ENCODE data around the gene COL6A2. TPM values are rescaled to one million over a fixed set of nuclear protein-coding genes. Genes with fewer than 3 reads are reported as not detected.
A peak's percentile ranks its signal among the peaks of the same experiment; 100 is the strongest.

COL6A2 gene
- total RNA-seq, 1 donor from 2014 or later, result 735 TPM

DNA sequence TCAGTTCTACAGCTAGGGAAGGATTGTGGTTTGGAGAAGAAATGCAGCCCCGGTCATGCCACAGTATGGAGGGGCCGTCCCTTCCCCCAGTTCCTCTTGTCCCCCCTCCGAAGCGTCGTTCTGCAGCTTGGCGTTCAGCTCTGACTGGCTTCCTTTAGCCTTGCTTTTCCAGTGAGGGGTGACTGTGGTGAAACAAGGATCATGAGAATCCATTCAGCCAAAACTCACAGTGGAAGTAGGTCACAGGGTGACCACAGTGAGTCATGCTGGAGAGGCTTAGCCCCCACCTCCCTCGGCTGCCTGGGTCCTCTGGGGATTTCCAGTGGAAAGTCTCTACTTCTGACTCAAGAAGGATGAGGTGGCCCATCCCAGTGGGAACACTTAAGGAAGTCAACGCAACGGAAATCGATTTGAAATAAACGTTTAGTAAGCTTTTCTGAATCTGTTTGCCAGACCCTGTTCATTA lies 37.3 kb upstream of the COL6A2 start:
- peak; percentile 89 for DNase-seq (ENCODE audit: low spot score)

DNA sequence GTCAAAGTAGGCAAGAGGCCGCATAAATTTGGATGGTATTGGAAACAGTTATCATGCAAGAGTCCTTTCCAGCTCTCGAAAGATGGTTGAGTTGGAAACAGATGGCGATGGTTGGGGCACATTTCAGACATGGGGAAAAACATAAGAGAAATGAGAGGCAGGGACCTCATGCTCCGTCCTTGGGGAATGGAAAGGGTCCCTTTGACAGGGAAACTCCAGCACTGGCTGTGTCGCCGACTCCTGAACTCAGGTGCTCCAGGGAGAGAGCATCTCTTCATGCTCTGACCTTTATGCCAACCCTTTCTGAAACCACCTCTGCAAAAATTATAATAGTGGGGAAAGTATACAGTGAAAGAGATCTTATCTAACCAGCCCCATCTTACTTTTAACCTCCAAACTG lies 36.8 kb upstream of the COL6A2 start:
- peak; percentile 24 for DNase-seq (ENCODE audit: low spot score)

DNA sequence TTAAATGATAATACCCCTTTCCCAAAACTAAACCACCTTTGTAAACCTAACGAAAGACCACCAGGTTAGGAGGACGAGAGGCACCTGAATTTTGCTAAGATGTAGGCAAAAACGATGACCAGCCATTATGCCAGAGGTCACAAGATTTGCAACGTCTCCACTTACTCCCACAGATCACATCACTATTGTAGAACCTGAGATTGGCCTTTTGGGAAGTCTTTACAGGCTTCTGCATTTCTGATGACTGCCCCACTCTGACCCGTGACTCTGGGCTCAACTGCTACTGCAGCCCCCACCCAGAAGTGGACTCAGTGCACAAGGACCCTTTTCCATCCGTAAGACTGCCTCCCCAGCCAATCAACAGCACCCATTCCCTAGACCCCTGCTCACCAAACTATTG lies 36.4 kb upstream of the COL6A2 start:
- peak; percentile 41 for DNase-seq (ENCODE audit: low spot score)

DNA sequence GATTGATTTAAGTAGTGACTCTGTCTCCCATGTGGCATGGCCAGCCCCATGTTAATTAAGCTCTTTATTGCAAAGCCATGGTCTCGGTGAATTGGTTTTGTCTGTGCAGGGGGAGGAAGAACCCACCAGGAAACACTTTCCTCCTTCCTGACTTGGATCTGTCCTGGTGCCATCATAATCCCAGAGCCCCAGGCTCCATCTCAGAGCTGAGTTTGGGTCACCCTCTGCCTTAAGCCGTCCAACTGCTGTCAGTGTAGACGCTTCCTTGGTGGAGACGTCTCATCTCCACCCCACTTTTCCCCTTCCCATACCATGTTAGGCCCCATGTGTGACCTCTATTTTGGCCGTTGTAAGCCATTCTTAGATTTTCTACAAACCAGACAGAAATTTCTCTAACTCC lies 36.0 kb upstream of the COL6A2 start:
- no peak for DNase-seq (ENCODE audit: low spot score)

DNA sequence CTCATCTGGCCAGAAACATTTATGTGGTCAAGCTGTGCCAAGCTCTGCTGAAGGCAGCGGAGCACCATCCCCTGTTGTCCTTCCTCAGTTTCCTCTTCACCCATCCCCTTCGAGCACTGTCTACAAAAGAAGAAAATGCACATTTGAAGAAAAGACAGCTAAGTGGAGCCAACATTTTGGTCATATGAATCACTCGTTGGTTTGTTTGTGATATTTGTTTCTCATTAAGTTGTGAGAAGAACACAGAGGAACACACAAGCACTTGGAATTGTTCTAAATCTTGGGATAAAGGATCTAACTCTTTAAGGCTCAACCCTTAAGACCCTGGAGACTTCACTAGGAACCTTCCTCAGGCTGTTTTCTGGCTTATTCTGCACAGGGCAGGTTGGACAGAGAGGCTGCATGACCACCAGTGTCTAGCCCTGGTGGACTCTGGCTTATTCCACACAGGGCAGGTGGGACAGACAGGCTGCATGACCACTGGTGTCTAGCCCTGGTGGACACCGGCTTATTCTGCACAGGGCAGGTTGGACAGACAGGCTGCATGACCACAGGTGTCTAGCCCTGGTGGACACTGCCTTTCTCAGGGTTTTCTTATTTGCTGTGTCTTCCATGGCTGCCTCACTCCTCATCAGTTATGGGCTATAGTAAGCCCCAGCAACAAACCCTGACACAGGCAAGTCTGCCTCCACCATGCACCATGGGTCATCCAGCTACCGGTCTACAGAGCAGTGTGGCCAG lies 35.3 kb upstream of the COL6A2 start:
- DNase-seq (ENCODE audit: low spot score), result peak; percentile 33

DNA sequence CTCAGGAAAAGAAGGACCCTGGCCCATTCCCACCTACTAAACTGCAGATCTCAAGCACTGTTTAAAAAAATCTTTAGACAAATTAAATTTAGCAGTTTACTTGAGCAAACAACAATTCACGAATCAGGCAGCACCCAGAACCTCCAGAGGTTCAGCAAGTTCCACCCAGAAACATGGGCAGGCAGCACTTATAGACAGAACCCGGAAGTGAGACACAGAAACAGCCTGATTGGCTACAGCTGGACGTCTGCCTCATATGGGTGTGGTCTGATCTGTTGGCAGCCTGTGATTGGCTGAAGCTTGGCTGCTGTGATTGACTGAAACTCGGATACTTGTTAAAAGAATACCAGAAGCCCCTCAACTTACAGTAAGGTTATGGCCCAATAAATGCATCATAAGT lies 34.7 kb upstream of the COL6A2 start:
- no peak for DNase-seq (ENCODE audit: low spot score)

DNA sequence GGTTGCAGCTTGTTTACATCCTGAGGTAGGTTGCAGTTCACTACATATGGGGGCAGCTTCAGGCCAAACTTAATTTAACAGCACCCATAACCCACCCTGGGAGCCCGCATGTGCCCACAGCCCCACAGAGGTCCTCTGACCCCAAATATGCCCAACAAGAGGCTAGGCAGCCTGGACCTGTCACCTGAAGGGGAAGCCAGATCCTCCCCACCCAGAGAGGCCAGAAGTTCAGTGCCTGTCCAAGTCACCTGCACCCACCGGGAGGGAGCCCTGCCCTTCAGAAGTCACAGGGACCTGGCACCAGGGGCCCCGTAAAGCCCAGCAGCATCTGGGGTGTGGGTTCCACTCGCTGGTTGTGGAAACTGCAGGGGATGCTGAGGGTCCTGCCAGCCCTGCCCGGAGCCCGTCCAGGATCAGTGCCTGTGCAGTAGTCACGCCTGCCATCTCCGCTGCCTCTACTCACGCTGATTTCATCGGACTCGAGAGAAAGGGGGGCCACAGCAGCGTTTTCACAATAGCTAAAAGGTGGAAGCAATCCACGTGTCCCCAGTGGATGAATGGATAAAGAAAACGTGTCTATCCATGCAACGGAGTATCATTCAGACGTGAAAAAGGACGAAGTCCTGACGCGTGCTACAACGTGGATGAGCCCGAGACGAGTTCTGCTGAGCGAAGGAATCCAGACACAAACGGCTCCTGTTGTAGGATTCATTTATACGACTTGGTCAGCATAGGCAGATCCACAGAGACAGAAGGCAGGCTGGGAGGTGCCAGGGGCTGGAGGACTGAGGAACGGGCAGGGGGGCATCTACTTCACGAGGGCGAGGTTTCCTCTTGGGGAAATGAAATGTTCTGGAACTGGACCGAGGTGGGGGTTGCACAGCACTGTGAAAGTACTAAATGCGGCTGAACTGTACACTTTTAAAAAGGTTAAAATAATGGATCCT lies 33.9 kb upstream of the COL6A2 start:
- peak; percentile 77 for DNase-seq (ENCODE audit: low spot score)

DNA sequence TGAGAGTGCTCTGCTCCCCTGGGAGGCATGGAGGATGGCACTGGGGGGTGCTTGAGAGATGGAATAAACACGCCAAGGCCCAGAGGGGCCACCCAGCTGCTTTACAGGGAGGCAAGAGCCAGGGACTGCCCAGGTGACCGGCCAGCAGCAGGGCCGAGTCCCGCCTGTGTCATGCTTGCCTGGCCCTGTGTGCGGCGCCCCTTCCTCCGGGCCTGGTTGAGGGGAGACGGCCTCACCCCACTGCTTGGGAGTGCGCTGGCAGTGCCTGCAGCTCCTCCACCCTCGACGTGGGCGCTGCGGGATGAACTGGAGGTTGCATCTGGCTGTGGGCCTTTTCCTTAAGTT lies 33.1 kb upstream of the COL6A2 start:
- DNase-seq (ENCODE audit: low spot score), result peak; percentile 87

DNA sequence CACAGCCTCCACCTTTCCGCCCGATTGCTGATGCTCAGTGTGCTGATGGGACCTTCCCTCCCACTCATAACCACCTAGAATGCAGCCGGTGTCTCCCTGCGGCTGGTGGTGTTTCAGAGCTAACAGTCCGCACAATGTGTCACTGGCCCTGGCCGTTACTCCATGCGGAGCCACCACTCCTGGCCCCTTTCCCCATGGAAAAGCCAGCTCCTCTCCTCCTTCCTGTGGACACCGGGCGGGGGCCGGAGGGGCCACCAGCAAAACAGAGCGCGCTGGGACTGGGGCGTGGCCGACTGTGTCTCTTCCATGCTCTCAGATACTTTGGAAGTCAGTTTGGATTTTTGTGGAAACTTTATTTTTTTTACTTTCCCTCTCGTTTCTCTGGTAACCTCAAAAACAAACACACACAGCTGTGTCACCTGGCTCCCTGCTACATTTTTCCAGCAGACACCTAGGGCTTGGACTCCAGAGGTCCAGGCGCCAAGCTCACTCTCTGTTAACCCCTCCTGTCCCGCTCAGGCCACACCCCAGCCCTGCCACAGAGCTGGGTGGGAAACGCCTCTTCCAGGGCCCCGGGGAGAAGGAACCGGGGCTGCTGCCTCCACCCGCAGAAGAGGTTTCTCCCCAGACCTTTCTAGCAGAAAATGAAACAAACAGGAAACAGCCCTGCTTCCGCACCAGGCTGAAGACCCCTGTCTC lies 32.5 kb upstream of the COL6A2 start:
- DNase-seq (ENCODE audit: low spot score), result peak; percentile 90

DNA sequence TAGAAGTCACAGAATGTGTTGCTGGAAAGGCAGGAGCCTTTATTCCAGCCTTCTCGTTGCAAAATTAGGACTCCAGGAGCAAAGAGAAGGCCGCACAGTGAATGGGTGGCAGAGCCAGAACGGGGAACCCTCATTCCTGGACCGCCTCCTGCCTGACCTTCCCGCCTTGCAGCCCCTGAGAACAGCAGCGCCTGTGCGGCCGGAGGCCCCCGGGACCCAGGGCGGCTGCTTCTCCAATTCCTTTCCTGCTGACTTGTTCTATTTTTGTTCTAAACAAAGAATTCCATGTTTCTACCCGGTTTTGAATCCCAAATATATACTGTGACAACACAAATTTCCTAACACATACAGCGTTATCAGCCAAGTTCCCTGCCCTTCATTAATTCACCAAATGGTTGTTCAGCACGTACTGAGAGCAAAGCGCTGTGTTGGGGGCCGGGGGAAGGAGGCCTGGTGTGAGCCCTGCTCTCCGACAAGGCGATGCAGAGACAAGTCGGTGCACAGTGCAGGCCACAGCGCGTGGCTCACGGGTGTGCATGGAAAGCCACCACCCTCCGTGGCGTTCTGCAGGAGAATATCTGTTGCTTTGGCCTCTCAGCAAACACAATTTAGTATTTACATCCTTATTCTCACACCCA lies 31.9 kb upstream of the COL6A2 start:
- DNase-seq (ENCODE audit: low spot score), result no peak

DNA sequence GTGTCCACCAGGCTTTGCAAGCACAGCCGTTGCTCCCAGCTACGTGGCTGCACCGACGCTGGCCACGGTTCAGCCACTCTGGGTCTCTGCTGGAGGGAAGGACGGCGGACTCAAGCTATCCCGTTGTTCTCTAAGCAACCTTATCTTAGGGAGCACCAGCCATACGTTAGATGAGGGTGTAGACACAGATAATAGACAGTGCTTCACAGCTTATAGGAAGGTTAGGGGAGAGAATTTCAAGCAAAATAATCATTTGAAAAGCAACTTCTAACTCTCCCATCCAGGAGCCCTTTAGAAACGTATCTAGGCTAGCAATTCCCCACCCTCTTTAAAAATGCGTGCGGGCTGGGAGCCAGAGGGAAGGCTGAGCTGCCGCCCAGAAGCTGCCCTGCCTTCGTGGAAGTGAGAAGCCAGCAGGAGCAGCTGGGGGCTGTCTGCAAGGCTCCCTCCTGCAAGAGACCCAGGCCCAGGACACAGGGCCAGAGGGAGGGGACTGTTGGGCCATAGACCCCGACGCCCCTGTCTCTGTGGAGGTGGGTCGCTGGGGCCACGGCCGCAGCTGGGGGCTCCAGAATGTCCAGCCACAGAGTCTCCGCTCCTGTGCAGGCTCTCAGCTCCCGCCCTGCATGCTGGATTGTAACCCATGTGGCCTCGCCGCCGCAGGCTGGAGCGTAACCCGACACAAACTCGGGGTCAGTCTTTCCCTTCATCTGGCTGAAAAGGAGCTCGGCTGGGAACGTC lies 31.2 kb upstream of the COL6A2 start:
- no peak for DNase-seq (ENCODE audit: low spot score)

DNA sequence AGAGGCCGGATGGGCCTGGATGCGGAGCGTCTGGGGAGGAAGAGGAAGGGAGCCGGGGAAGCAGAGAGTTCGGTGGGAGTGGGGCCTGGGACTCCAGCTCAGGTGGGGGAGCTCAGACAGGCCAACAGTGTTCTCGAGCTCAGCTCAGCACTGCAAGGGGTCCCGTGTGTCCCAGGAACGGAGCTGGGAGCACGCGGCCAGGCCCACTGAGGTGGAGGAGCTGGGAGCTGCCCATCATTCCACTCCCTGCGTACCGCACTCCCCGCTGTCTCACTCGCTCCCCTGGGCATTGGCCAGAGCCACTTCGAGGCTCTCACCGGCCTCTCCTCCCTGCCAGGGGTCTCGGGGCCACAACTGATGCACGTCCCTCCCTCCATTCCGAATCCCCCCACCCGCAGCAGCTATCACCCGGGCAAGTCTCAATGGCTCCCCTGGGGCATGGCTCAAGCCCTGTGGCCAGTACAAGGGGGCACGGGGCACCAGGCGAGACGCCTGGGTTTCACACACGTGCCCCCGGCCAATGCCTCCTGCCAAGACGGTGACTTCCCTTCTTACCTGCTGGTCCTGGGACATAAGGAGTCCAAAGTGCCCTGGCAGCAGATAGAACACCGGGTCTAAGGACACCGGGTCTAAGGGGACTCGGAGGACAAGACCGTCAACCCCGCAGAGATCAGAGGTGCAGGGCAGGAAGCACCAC lies 30.3 kb upstream of the COL6A2 start:
- DNase-seq (ENCODE audit: low spot score), result no peak

DNA sequence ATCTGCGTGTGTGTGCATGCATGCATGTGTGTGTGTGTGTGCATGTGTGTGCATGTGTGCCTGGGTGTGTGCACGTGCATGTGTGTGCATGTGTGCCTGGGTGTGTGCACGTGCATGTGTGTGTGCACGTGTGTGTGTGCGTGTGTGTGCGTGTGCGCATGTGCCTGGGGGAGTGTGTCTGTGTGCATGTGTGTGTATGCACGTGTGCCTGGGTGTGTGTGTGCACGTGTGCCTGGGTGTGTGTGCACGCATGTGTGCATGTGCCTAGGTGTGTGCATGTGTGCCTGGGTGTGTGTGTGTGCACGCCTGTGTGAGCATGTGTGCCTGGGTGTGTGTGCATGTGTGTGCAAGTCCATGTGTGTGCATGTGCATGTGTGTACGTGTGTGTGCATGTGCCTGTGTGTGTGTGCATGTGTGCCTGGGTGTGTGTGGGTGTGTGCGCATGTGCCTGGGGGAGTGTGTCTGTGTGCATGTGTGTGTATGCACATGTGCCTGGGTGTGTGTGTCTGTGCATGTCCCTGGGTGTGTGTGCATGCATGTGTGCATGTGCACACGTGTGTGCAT lies 29.3 kb upstream of the COL6A2 start:
- no peak for DNase-seq (ENCODE audit: low spot score)

DNA sequence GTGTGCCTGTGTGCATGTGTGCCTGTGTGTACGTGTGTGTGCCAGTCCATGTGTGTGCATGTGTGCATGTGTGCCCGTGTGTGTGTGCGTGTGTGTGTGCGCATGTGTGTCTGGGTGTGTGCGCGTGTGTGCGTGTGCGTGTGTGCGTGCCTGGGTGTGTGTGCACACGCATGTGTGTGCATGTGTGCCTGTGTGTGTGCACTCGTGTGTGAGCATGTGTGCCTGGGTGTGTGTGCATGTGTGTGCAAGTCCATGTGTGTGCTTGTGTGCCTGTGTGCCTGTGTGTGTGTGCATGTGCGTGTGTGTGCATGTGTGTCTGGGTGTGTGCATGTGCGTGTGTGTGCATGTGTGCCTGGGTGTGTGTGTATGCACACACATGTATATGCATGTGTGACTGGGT lies 28.7 kb upstream of the COL6A2 start:
- DNase-seq (ENCODE audit: low spot score), result no peak

DNA sequence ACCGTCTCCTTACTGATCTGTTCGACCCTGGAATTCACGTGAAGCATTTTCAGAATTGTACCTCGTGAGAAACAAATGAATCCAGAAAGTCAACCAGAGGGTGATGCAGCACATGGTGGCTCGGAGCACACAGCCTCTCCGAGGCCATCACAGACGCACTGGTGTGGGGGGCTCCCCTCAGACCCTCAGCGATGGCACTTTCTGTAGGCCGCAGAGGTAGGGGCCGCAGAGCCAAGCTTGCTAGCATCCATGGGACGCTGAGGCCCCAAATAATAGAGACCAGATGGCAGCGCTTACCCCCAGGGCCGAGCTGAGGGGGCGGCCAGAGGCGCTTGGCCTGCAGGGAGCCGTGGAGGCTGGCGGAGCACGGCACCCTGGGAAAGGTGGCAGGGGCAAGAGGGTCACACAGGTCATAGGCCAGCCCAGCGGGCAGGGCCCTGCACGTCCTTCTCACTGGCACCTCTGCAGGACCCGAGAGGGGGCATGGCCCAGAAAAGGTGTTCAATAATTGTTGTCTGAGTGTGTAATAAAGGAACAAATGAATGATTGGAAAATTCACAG lies 28.1 kb upstream of the COL6A2 start:
- DNase-seq (ENCODE audit: low spot score), result peak; percentile 74

DNA sequence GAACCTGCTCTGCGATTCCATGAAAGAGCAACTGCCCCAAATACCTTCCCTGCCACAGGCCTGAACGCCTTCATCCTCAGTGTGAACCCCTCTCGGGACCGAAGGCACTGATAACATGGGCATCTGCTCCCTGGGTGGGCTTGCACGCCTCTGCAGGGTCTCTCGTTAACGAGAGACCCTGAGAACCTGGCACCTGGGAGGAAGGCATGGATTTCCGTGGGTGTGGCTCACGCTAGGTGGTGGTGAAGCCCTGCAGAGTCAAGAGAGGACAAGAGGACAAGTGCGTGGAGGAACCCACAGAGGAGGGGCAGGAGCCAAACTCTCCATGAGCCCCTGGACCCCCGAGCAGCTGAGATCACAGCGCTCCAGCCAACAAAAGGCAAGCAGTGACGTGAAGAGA lies 26.8 kb upstream of the COL6A2 start:
- DNase-seq (ENCODE audit: low spot score), result peak; percentile 37

DNA sequence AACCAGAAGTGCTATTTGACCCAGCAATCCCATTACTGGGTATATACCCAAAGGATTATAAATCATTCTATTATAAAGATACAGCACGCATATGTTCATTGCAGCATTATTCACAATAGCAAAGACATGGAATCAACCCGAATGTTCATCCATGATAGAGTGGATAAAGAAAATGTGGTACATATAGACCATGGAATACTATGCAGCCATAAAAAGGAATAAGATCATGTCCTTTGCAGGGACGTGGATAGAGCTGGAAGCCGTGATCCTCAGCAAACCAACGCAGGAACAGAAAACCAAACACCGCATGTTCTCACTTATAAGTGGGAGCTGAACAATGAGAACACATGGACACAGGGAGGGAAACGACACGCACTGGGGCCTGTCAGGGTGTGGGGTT lies 21.2 kb upstream of the COL6A2 start:
- peak; percentile 28 for DNase-seq (ENCODE audit: low spot score)

DNA sequence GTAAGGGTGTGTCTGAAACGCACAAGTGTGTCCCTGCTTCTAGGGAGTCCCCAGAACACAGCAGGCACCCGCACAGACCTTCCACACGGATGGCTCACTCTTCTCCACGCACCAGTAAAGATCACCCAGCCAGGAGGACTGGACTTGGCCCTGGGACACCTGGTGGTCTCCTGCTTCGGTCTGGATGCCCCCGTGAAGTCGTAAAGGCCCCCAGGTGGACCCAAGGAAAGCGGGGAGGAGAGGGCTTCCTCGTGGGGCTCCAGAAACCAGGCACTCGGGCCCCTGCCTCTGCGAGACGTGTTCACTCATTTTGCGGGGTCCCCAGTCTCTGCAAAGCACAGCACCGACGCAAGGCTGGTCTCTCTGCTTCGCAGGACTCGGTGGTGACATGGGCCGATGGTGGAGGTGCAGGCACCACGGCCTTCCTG lies 20.2 kb upstream of the COL6A2 start:
- peak; percentile 79 for DNase-seq (ENCODE audit: low spot score)

DNA sequence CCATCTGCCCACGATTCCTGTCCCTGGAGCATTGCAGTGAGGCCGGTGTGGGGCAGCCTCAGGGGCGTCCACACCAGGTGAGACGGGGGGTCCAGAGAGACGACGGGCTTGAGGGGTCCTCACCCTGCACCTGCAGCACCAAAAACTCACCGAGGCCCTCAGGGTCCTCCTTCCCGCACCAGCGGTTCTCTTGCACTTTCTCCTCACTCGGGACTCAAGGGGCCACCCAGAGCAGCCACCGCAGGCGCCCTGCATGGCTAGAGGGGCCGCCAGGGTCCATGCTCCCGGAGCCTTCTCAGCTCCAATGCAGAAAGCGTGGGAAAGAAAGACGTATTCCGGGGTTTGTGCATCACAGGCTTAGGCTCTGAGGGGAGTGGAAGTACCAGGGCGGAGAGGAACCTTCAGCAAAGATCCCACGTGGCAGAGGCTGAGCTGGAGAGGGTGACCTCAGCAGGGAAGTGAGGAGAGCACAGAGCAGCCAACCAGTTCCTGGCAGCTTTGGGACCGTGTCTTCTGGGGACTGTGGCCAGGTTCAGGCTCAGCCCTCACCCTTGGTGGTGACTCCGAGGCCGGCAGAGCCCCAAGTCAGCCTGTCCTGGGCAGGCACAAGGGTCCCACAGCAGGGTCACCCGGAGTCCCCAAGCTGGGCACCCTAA lies 19.5 kb upstream of the COL6A2 start:
- DNase-seq (ENCODE audit: low spot score), result peak; percentile 90

Measured in mesenteric fat pad (tissue), 1 donor.